ENCODE measurements around the gene NCKAP5. TPM values are rescaled to one million over a fixed set of nuclear protein-coding genes. Genes with fewer than 3 reads are reported as not detected.

The NCKAP5 gene
- total RNA-seq, 4 donors from 2014 or later = 0.55 to 6.6 (median 3.3) TPM; not detected in 1

DNA sequence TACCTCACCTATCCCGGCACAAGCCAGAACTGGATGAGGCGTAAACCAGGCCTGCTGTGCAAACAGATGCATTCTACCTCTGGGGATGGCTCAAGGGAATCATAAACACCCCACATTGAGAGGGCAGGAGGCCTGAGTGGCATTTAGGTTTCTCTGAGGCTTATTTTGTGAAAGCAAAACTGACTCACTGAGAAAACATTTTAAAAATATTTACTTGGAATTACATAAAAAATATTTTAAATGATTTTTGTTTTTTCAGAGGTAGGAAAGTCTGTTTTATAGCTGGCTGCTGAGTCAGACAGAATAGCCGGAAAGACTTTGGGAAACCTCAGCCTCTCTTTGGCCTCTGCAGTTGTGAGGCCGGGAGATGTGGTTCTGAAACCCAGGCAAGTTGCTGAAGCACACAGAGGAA, 244.1 kb downstream of the NCKAP5 start:
- no peak for TF ChIP-seq POLR2A (IDR thresholded peaks at IDR 0.05)
- TF ChIP-seq, protein P1, sequence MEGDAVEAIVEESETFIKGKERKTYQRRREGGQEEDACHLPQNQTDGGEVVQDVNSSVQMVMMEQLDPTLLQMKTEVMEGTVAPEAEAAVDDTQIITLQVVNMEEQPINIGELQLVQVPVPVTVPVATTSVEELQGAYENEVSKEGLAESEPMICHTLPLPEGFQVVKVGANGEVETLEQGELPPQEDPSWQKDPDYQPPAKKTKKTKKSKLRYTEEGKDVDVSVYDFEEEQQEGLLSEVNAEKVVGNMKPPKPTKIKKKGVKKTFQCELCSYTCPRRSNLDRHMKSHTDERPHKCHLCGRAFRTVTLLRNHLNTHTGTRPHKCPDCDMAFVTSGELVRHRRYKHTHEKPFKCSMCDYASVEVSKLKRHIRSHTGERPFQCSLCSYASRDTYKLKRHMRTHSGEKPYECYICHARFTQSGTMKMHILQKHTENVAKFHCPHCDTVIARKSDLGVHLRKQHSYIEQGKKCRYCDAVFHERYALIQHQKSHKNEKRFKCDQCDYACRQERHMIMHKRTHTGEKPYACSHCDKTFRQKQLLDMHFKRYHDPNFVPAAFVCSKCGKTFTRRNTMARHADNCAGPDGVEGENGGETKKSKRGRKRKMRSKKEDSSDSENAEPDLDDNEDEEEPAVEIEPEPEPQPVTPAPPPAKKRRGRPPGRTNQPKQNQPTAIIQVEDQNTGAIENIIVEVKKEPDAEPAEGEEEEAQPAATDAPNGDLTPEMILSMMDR (IDR thresholded peaks at IDR 0.05) = no peak
- Histone ChIP-seq H3K4me3 (no peak overlapping the region), H3K27ac (no peak overlapping the region), H3K27me3 (no peaks in the 10 kb centered on the region), H3K36me3 (no peaks in the 10 kb centered on the region), H3K4me1 (no peaks in the 10 kb centered on the region), H3K9me3 (no peaks in the 10 kb centered on the region)
- DNase-seq = no peak
- intact Hi-C loops (cut with DNase I; ENCODE audit: low total_unique reads) = no loop called here

DNA sequence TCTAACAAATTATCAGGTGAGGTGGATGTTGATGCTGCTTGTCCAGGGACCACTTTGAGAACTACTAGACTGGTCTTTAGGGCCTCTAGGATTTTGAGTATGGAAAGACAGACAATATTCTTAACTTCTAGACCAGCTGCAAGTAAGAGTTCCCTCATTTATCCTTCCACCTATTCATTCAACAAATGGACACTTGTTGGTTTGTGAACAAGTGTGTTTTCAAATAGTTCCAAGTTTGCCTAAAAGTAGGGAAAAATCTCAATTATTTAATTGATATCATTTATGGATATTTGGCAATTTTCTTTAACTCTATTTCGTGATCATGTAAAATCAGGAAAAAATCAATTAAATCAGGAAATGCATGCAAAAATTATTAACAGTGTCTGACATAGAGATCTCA, 245.4 kb downstream of the NCKAP5 start:
- no peaks in the 10 kb centered on the region for H3K27me3 ChIP-seq
- no peak for DNase-seq
- no peak overlapping the region for H3K27ac ChIP-seq
- no peaks in the 10 kb centered on the region for H3K4me1 ChIP-seq
- H3K9me3 ChIP-seq = no peaks in the 10 kb centered on the region
- intact Hi-C loops (cut with DNase I; ENCODE audit: low total_unique reads) = no loop called here
- H3K36me3 ChIP-seq = no peaks in the 10 kb centered on the region
- no peak overlapping the region for H3K4me3 ChIP-seq
- no peak for TF ChIP-seq POLR2A (IDR thresholded peaks at IDR 0.05)

DNA sequence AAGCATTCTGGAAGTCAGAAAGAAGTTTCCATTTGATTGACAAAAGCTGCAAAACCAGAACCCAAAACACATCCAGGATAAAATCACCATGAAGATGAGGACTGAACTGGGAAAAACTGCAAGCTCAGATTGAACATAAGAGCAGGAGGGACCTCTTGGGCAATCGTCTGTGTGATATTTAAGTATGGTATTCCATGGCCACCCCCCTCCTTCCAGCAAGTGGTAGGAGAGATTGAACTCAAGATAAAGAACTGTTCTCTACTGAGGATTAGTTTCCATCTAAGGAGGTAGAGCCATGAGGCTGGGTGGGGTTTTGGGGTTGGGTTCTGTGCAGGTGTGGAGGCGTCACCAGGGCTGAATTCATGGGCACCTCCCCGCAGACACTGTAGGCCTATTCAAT, 251.1 kb downstream of the NCKAP5 start:
- TF ChIP-seq POLR2A (IDR thresholded peaks at IDR 0.05) = no peak
- TF ChIP-seq, protein P1 (IDR thresholded peaks at IDR 0.05) = no peak
- Histone ChIP-seq H3K36me3 (no peaks in the 10 kb centered on the region), H3K4me3 (no peak overlapping the region), H3K27me3 (no peaks in the 10 kb centered on the region), H3K27ac (no peak overlapping the region), H3K9me3 (no peaks in the 10 kb centered on the region), H3K4me1 (no peaks in the 10 kb centered on the region)
- intact Hi-C loops (cut with DNase I; ENCODE audit: low total_unique reads) = no loop called here
- no peak for DNase-seq

DNA sequence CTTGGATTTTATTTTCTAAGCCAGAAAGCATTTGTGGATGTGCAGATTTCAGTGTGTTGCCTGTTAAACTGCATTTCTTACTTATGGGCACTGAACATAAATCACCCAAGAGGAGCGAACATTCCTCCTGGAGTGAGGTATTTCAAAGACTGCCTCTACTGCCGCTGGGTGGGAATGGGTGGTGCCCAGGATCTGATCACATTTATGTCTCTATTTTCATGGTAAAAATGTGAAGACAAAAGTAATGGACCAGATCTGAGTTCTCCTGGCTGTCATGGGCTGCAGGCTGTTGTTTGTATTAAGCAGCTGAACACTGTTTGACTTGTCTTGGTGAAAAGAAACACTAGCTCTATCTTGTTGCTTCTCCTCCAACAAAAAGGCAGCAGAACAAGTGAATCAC, 251.7 kb downstream of the NCKAP5 start:
- no peak for TF ChIP-seq POLR2A (IDR thresholded peaks at IDR 0.05)
- TF ChIP-seq, protein P1 (IDR thresholded peaks at IDR 0.05) = no peak
- Histone ChIP-seq H3K27ac (no peak overlapping the region), H3K36me3 (no peaks in the 10 kb centered on the region), H3K27me3 (no peaks in the 10 kb centered on the region), H3K9me3 (no peaks in the 10 kb centered on the region), H3K4me3 (no peak overlapping the region), H3K4me1 (no peaks in the 10 kb centered on the region)
- intact Hi-C loops (cut with DNase I; ENCODE audit: low total_unique reads) = no loop called here
- DNase-seq = no peak

DNA sequence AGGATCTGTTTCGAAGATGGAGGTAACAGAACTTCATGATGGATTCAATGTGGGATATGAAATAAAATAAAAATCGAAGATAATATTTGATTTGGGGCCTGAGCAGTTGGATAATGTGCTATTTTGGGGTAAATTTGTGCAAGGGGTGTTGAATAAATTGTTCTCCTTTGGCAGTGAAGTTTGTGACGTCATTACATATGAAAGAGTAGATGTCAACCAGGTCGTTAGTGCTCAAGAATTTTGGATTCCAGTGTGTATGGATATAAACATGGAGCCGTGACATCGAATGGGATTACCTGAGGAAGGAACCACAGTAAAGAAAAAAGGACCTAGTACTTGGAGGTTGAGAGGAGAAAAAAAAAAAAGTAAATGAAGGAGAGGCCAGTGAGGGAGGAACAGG, 253.0 kb downstream of the NCKAP5 start:
- no peaks in the 10 kb centered on the region for H3K36me3 ChIP-seq
- no peaks in the 10 kb centered on the region for H3K9me3 ChIP-seq
- H3K4me1 ChIP-seq = no peaks in the 10 kb centered on the region
- H3K27me3 ChIP-seq = no peaks in the 10 kb centered on the region
- TF ChIP-seq, protein P1 (IDR thresholded peaks at IDR 0.05) = no peak
- TF ChIP-seq POLR2A (IDR thresholded peaks at IDR 0.05) = no peak
- no peak for DNase-seq
- no peak overlapping the region for H3K27ac ChIP-seq
- H3K4me3 ChIP-seq = no peak overlapping the region
- intact Hi-C loops (cut with DNase I; ENCODE audit: low total_unique reads) = no loop called here

DNA sequence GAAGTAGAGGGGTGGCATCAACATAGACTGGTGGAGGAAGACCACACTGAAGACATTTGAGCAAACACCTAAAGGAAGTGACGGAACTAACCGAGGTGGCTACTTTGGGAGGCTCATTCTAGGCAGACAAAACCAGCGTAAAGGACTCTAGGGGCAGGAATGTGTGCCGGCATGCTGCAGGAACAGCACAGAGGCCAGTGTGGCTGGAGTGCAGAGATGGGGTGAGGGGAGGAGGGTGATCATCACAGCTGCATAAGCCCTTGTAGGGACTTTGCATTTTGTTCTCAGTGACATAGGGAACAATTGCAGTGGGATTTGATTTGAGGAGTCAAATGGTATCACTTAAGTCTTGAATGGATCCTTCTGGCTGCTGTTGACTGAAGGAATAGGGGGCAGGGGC, 253.5 kb downstream of the NCKAP5 start:
- intact Hi-C loops (cut with DNase I; ENCODE audit: low total_unique reads) = no loop called here
- Histone ChIP-seq H3K4me1 (no peaks in the 10 kb centered on the region), H3K4me3 (no peak overlapping the region), H3K27ac (no peak overlapping the region), H3K36me3 (no peaks in the 10 kb centered on the region), H3K9me3 (no peaks in the 10 kb centered on the region), H3K27me3 (no peaks in the 10 kb centered on the region)
- no peak for DNase-seq
- TF ChIP-seq, protein P1 (IDR thresholded peaks at IDR 0.05) = no peak
- TF ChIP-seq POLR2A (IDR thresholded peaks at IDR 0.05) = no peak
